K562 (cell line): ENCODE results near the gene IQGAP3. TPM values are rescaled to one million over a fixed set of nuclear protein-coding genes. Genes with fewer than 3 reads are reported as not detected.
A peak's percentile ranks its signal among the peaks of the same experiment; 100 is the strongest.

Experiments used
- BRF2 ChIP-seq: IDR thresholded peaks from 3 replicates; pipeline ENCODE4 v1.6.1; 2011; ENCODE audit warnings: borderline replicate concordance, mild to moderate bottlenecking; ENCODE audit not compliant: insufficient read length, insufficient read depth
- CHD2 ChIP-seq: IDR thresholded peaks from 2 replicates; pipeline ENCODE4 v1.6.1; 2011; ENCODE audit warnings: low read depth, low read length
- DEAF1 ChIP-seq: fragments of 450-650 bp; formaldehyde crosslinking; IDR thresholded peaks from 2 replicates; pipeline ENCODE4 v1.4.0; 2020; ENCODE audit warnings: mild to moderate bottlenecking, moderate library complexity
- EWSR1 ChIP-seq: fragments of 450-650 bp; IDR thresholded peaks from 2 replicates; pipeline ENCODE4 v1.6.1; 2018; ENCODE audit warnings: borderline replicate concordance, mild to moderate bottlenecking, low read depth, moderate library complexity; ENCODE audit not compliant: partially characterized antibody
- FUS ChIP-seq: fragments of 200-400 bp; formaldehyde crosslinking; optimal IDR thresholded peaks from 2 replicates; pipeline ENCODE3; 2017; ENCODE audit warnings: low read depth, low read length
- GATA2 ChIP-seq: sonication (generic); formaldehyde crosslinking; IDR thresholded peaks from 2 replicates; pipeline ENCODE4 v1.4.0; 2020; ENCODE audit warnings: mild to moderate bottlenecking, missing genetic modification reagents
- IFI16 ChIP-seq: fragments of 250-450 bp; sonication (Bioruptor Pico); IDR thresholded peaks from 2 replicates; pipeline ENCODE4 v2.1.2; 2022; ENCODE audit warnings: mild to moderate bottlenecking, inconsistent platforms
- KDM1A ChIP-seq, 2 experiments: fragments of 450-650 bp; IDR thresholded peaks; 2 replicates each; pipeline ENCODE4 v1.6.1; 2016; ENCODE audit warnings: mild to moderate bottlenecking in 2 of 2
- MTA3 ChIP-seq: fragments of 450-650 bp; formaldehyde crosslinking; IDR thresholded peaks from 2 replicates; pipeline ENCODE4 v1.6.1; 2017; ENCODE audit warnings: mild to moderate bottlenecking, borderline replicate concordance
- MTF1 ChIP-seq: fragments of 250-450 bp; sonication (Bioruptor Pico); IDR thresholded peaks from 2 replicates; pipeline ENCODE4 v1.9.0; 2021; ENCODE audit warnings: moderate library complexity, mild to moderate bottlenecking, inconsistent platforms, borderline replicate concordance
- PKNOX1 ChIP-seq: fragments of 450-650 bp; IDR thresholded peaks from 2 replicates; pipeline ENCODE4 v1.6.1; 2016
- RAD21 ChIP-seq, 2 experiments: fragments of 250-450 bp in 1 of 2; fragments of 450-650 bp in 1 of 2; sonication (Bioruptor Pico) in 1 of 2; formaldehyde crosslinking in 1 of 2; IDR thresholded peaks in 1 of 2; conservative IDR thresholded peaks in 1 of 2; 2 replicates each; pipeline versions ENCODE4 v1.4.0 to v1.8.0; 2020 to 2022; ENCODE audit warnings: mild to moderate bottlenecking in 2 of 2, moderate library complexity in 1 of 2
- RBFOX2 ChIP-seq: fragments of 200-400 bp; formaldehyde crosslinking; IDR thresholded peaks from 2 replicates; pipeline ENCODE4 v1.6.1; 2017; ENCODE audit warnings: low read depth, mild to moderate bottlenecking, low read length, moderate library complexity
- RHOXF2B ChIP-seq: fragments of 250-450 bp; sonication (Bioruptor Pico); conservative IDR thresholded peaks from 2 replicates; pipeline ENCODE4 v1.5.1; 2021
- SRF ChIP-seq, 2 experiments: fragments of 250-450, 450-650 bp in 1 of 2; sonication (Bioruptor Pico) in 1 of 2; sonication (generic) in 1 of 2; formaldehyde crosslinking; IDR thresholded peaks; 2 replicates each; pipeline versions ENCODE4 v1.5.0 to v1.5.1; 2020 to 2022; ENCODE audit warnings: mild to moderate bottlenecking in 1 of 2, missing genetic modification reagents in 1 of 2
- STAT5A ChIP-seq: IDR thresholded peaks from 2 replicates; pipeline ENCODE4 v1.6.1; 2012; ENCODE audit warnings: low read length, inconsistent platforms, borderline replicate concordance
- TEAD2 ChIP-seq: fragments of 450-650 bp; IDR thresholded peaks from 2 replicates; pipeline ENCODE4 v1.6.1; 2016; ENCODE audit warnings: missing genetic modification characterization, control low read depth, missing compliant biosample characterization
- USF1 ChIP-seq: sonication (generic); formaldehyde crosslinking; IDR thresholded peaks from 2 replicates; pipeline ENCODE4 v1.9.0; 2022; ENCODE audit warnings: mild to moderate bottlenecking, missing genetic modification reagents
- XRCC3 ChIP-seq: fragments of 450-650 bp; IDR thresholded peaks from 2 replicates; pipeline ENCODE4 v1.6.1; 2017; ENCODE audit warnings: mild to moderate bottlenecking, moderate library complexity
- XRCC4 ChIP-seq: IDR thresholded peaks from one replicate; pipeline ENCODE4 v1.6.1; 2011; ENCODE audit not compliant: insufficient read depth, insufficient read length; ENCODE audit errors: extremely low read depth
- ZKSCAN1 ChIP-seq: fragments of 150-350 bp; IDR thresholded peaks from 2 replicates; pipeline ENCODE4 v1.6.1; 2016; ENCODE audit warnings: low read depth, low read length
- ZNF217 ChIP-seq: sonication (generic); formaldehyde crosslinking; IDR thresholded peaks from 2 replicates; pipeline ENCODE4 v1.8.0; 2022; ENCODE audit warnings: mild to moderate bottlenecking, missing genetic modification reagents
- ZNF311 ChIP-seq: fragments of 250-450 bp; sonication (Bioruptor Pico); IDR thresholded peaks from 2 replicates; pipeline ENCODE4 v1.4.0; 2020; ENCODE audit warnings: mild to moderate bottlenecking, moderate library complexity
- ZNF551 ChIP-seq: fragments of 250-450 bp; sonication (Bioruptor Pico); IDR thresholded peaks from 2 replicates; pipeline ENCODE4 v1.5.0; 2021; ENCODE audit warnings: mild to moderate bottlenecking, moderate library complexity
- ZNF785 ChIP-seq: fragments of 250-450 bp; sonication (Bioruptor Pico); IDR thresholded peaks from 2 replicates; pipeline ENCODE4 v1.4.0; 2020; ENCODE audit warnings: mild to moderate bottlenecking
- polyA plus RNA-seq, 8 experiments: library from polyadenylated mRNA; depleted of rRNA in 4 of 8; stranded (reverse) in 5 of 8; unstranded in 3 of 8; fragments of >200 nt; fragmentation: Nextera tagmentation in 2 of 8; fragmentation: Illumina TruSeq in 1 of 8; extraction: Ambion mirVana in 2 of 8; extraction: Trizol in 1 of 8; gene quantifications; 2 replicates each; pipeline versions ENCODE4 v1.2.1 to v1.2.3, GENCODE V29; 2011 to 2014; ENCODE audit warnings: inconsistent platforms in 1 of 8, missing spikeins in 1 of 8
- total RNA-seq, 7 experiments: library from RNA; depleted of rRNA in 6 of 7; stranded (reverse); fragments of >200 nt in 6 of 7; fragmentation: Illumina TruSeq in 2 of 7; extraction: Trizol in 2 of 7; gene quantifications; 2 replicates each; pipeline versions ENCODE4 v1.2.1 to v1.2.3, GENCODE V29; 2011 to 2021; ENCODE audit warnings: low replicate concordance in 1 of 7

IQGAP3 gene
- total and polyA plus RNA-seq, 9 of the 15 experiments (the other 6 are each of a cell fraction or from before 2014, with no cell fraction given) = 1.4 to 16.6 (median 11.9) TPM

- TF ChIP-seq ZNF551 (CRISPR knock-in tag) = no peak
- no peak for TF ChIP-seq GATA2 (CRISPR knock-in tag)
- TF ChIP-seq STAT5A = no peak
- TF ChIP-seq XRCC4 = no peak
- no peak; a peak in 1 of 4 replicates for TF ChIP-seq RAD21 (CRISPR knock-in tag; conservative IDR thresholded peaks at IDR 0.05 in 1 of 2, IDR thresholded peaks at IDR 0.05 in 1 of 2)
- peak; percentile 73 for TF ChIP-seq CHD2
- peak; percentile 72 for TF ChIP-seq RBFOX2
- no peak for TF ChIP-seq XRCC3
- no peak for TF ChIP-seq BRF2
- no peak for TF ChIP-seq ZNF785
- 0 out of 4 replicates have a peak, but pooled peaks of 1 of the 2 experiments have one; percentile 21 for TF ChIP-seq SRF (CRISPR knock-in tag; IDR thresholded peaks at IDR 0.05)
- no peak for TF ChIP-seq RHOXF2B (CRISPR knock-in tag)
- TF ChIP-seq USF1 (CRISPR knock-in tag) = peak; percentile 88
- no peak for TF ChIP-seq MTF1
- no peak for TF ChIP-seq EWSR1
- TF ChIP-seq ZNF311 (CRISPR knock-in tag) = peak; percentile 77
- no peak for TF ChIP-seq FUS
- TF ChIP-seq ZKSCAN1 = no peak
- TF ChIP-seq TEAD2 = no peak
- TF ChIP-seq PKNOX1 = peak; percentile 72
- TF ChIP-seq IFI16 = no peak
- TF ChIP-seq KDM1A (IDR thresholded peaks at IDR 0.05) = peak; percentile 63 to 66
- no peak for TF ChIP-seq DEAF1 (CRISPR knock-in tag)
- no peak for TF ChIP-seq ZNF217
- peak; percentile 78; the same call in 1 of the 2 replicates for TF ChIP-seq MTA3
Measured at GRCh38 chr1:156504821-156505678, 67.3 kb downstream of the IQGAP3 start (continued).
